ENCODE data around the gene CNOT11. TPM values are rescaled to one million over a fixed set of nuclear protein-coding genes. Genes with fewer than 3 reads are reported as not detected.

Gene CNOT11
- total RNA-seq, 1 experiment from 2014 or later = 54.0 TPM

GRCh38 chr2:101286684-101287083, 34.0 kb downstream of the CNOT11 start:
- Mint-ChIP-seq H3K9me3 (no peaks in the 10 kb centered on the region), H3K36me3 (peaks cover 58% of the 10 kb centered on the region), H3K4me3 (no peak overlapping the region), H3K27ac (no peak overlapping the region), H3K4me1 (no peaks in the 10 kb centered on the region), H3K27me3 (ENCODE audit: low read depth) (no peaks in the 10 kb centered on the region)
- ChIA-PET CTCF (no interaction called here), POLR2A (no interaction called here)
- no peak for TF ChIP-seq ZBTB43 (CRISPR knock-in tag; IDR thresholded peaks at IDR 0.05)
- TF ChIP-seq CREM (CRISPR knock-in tag; IDR thresholded peaks at IDR 0.05) = no peak
- TF ChIP-seq NR3C1 (CRISPR knock-in tag; conservative IDR thresholded peaks at IDR 0.05; ENCODE audit: low read depth) = no peak
- TF ChIP-seq E2F1 (CRISPR knock-in tag; IDR thresholded peaks at IDR 0.05) = no peak
- no peak for TF ChIP-seq OVOL2 (CRISPR knock-in tag; IDR thresholded peaks at IDR 0.05; ENCODE audit: borderline replicate concordance)
- no peak for TF ChIP-seq ATF3 (CRISPR knock-in tag; conservative IDR thresholded peaks at IDR 0.05)
- TF ChIP-seq RELA (CRISPR knock-in tag; IDR thresholded peaks at IDR 0.05; ENCODE audit: borderline replicate concordance) = no peak
- DNase-seq (ENCODE audit: low spot score) (no peak), ATAC-seq (no peak)

- POLR2A ChIA-PET = no interaction called here
- no peak for ATAC-seq
- CTCF ChIA-PET = no interaction called here
- no peak overlapping the region for H3K4me3 Mint-ChIP-seq
- no peaks in the 10 kb centered on the region for H3K4me1 Mint-ChIP-seq
- no peaks in the 10 kb centered on the region for H3K27me3 Mint-ChIP-seq (ENCODE audit: low read depth)
- H3K9me3 Mint-ChIP-seq = no peaks in the 10 kb centered on the region
- no peak overlapping the region for H3K27ac Mint-ChIP-seq
- no peak for DNase-seq (ENCODE audit: low spot score)
- peaks cover 55% of the 10 kb centered on the region for H3K36me3 Mint-ChIP-seq
- no peak for TF ChIP-seq E2F4 (CRISPR knock-in tag; IDR thresholded peaks at IDR 0.05; ENCODE audit: borderline replicate concordance, low read depth)
- TF ChIP-seq CREM (CRISPR knock-in tag; IDR thresholded peaks at IDR 0.05) = no peak
- TF ChIP-seq MLX (CRISPR knock-in tag; IDR thresholded peaks at IDR 0.05) = no peak
- TF ChIP-seq JAZF1 (CRISPR knock-in tag; IDR thresholded peaks at IDR 0.05) = no peak
- TF ChIP-seq ZNF219 (CRISPR knock-in tag; IDR thresholded peaks at IDR 0.05; ENCODE audit: borderline replicate concordance) = no peak
- TF ChIP-seq USF1 (CRISPR knock-in tag; IDR thresholded peaks at IDR 0.05) = no peak
- no peak for TF ChIP-seq ATF3 (CRISPR knock-in tag; conservative IDR thresholded peaks at IDR 0.05)
- no peak for TF ChIP-seq ZNF232 (CRISPR knock-in tag; IDR thresholded peaks at IDR 0.05)
- TF ChIP-seq NR2C2 (CRISPR knock-in tag; IDR thresholded peaks at IDR 0.05) = no peak
These were observed 34.6 kb downstream of the CNOT11 start for GRCh38 chr2:101287303-101287702.

- ATAC-seq = no peak
- no peak overlapping the region for H3K4me3 Mint-ChIP-seq
- H3K27ac Mint-ChIP-seq = no peak overlapping the region
- H3K36me3 Mint-ChIP-seq = peaks cover 49% of the 10 kb centered on the region
- no peaks in the 10 kb centered on the region for H3K9me3 Mint-ChIP-seq
- no peaks in the 10 kb centered on the region for H3K27me3 Mint-ChIP-seq (ENCODE audit: low read depth)
- no peak for DNase-seq (ENCODE audit: low spot score)
- CTCF ChIA-PET = no interaction called here
- POLR2A ChIA-PET = no interaction called here
- H3K4me1 Mint-ChIP-seq = peaks cover 5% of the 10 kb centered on the region; the same call in 1 of the 2 replicates
- TF ChIP-seq NFE2L1 (CRISPR knock-in tag; IDR thresholded peaks at IDR 0.05) (no peak), ZBTB43 (CRISPR knock-in tag; IDR thresholded peaks at IDR 0.05) (no peak), USF1 (CRISPR knock-in tag; IDR thresholded peaks at IDR 0.05) (no peak), E2F1 (CRISPR knock-in tag; IDR thresholded peaks at IDR 0.05) (no peak), ZNF317 (CRISPR knock-in tag; IDR thresholded peaks at IDR 0.05; ENCODE audit: borderline replicate concordance, low read depth) (no peak), TEAD1 (CRISPR knock-in tag; IDR thresholded peaks at IDR 0.05) (no peak), AR (CRISPR knock-in tag; IDR thresholded peaks at IDR 0.05) (no peak), ZNF263 (CRISPR knock-in tag; IDR thresholded peaks at IDR 0.05; ENCODE audit: low read depth) (no peak)
These were observed 38.0 kb downstream of the CNOT11 start for GRCh38 chr2:101290711-101291110.

Data from WTC11 (cell line).